Activated CD4-positive, alpha-beta T cell treated with anti-CD3 and anti-CD28 coated beads, Interleukin-2, amount 50 U/mL, for 48 hours (primary cell): ENCODE results near the gene LDHB.
A peak's percentile ranks its signal among the peaks of the same experiment; 100 is the strongest.
"Not testable (repeated sequence)": the region's sequence is repeated elsewhere in the genome, so short reads cannot be mapped to it uniquely, and the experiment has no call there.

Experiments
- DNase-seq, 2 experiments: peaks; one replicate each; pipeline ENCODE4 v3.0.0-alpha.2; 2020

The LDHB gene

GRCh38 chr12:21657326-21658077, at the start of gene LDHB:
TSS of gene LDHB (minus strand) at chr12:21657842. CDS start at chr12:21654671, 3,171 bp downstream.
- peak; percentile 96 to 98 for DNase-seq

GRCh38 chr12:21704847-21705246, 47.2 kb upstream of the LDHB start:
- no peak for DNase-seq

- no peak for DNase-seq
Observed at GRCh38 chr12:21699851-21700250, 42.2 kb upstream of the LDHB start.

GRCh38 chr12:21697904-21698630, 40.4 kb upstream of the LDHB start:
- no peak for DNase-seq

- DNase-seq, result no peak
Observed at GRCh38 chr12:21696625-21697024, 39.0 kb upstream of the LDHB start.

GRCh38 chr12:21695986-21696385, 38.3 kb upstream of the LDHB start:
- DNase-seq, result no peak

GRCh38 chr12:21694660-21695059, 37.0 kb upstream of the LDHB start:
- DNase-seq, result no peak

- DNase-seq, result no peak
Observed at GRCh38 chr12:21691515-21691914, 33.9 kb upstream of the LDHB start.

GRCh38 chr12:21690704-21691368, 33.2 kb upstream of the LDHB start:
- DNase-seq, result no peak

- no peak for DNase-seq
Observed at GRCh38 chr12:21683115-21683514, 25.5 kb upstream of the LDHB start.

- no peak for DNase-seq
Observed at GRCh38 chr12:21678959-21679358, 21.3 kb upstream of the LDHB start.

- DNase-seq, result no peak
Observed at GRCh38 chr12:21677622-21678277, 20.1 kb upstream of the LDHB start.

- no peak for DNase-seq
Observed at GRCh38 chr12:21677204-21677603, 19.6 kb upstream of the LDHB start.

- no peak for DNase-seq
Observed at GRCh38 chr12:21676776-21677175, 19.1 kb upstream of the LDHB start.

- no peak for DNase-seq
Observed at GRCh38 chr12:21675641-21676040, 18.0 kb upstream of the LDHB start.

- no peak for DNase-seq
Observed at GRCh38 chr12:21675096-21675495, 17.5 kb upstream of the LDHB start.

GRCh38 chr12:21673830-21674552, 16.3 kb upstream of the LDHB start:
- DNase-seq, result not testable (repeated sequence)

GRCh38 chr12:21672146-21672545, 14.5 kb upstream of the LDHB start:
- no peak for DNase-seq

- DNase-seq, result no peak
Observed at GRCh38 chr12:21666722-21667121, 9.1 kb upstream of the LDHB start.

- no peak for DNase-seq
Observed at GRCh38 chr12:21665816-21666215, 8.2 kb upstream of the LDHB start.

GRCh38 chr12:21662122-21662792, 4.6 kb upstream of the LDHB start:
- DNase-seq, result no peak
